Stimulated activated CD8-positive, alpha-beta memory T cell treated with anti-CD3 and anti-CD28 coated beads, Interleukin-15, amount 100 ng/mL, for 4 hours (primary cell): ENCODE data around the gene SLC5A9.
"Not testable (repeated sequence)": the region's sequence is repeated elsewhere in the genome, so short reads cannot be mapped to it uniquely, and the experiment has no call there.

Experiments used
- DNase-seq, 2 donors: peaks; one replicate each; pipeline ENCODE4 v3.0.0-alpha.2; 2020; ENCODE audit warnings: low read depth in 2 of 2

SLC5A9 gene

GRCh38 chr1:48242141-48242736 lies 19.7 kb downstream of the SLC5A9 start:
- DNase-seq = no peak

- no peak for DNase-seq
Observed at GRCh38 chr1:48245106-48245505, 22.6 kb downstream of the SLC5A9 start.

DNA sequence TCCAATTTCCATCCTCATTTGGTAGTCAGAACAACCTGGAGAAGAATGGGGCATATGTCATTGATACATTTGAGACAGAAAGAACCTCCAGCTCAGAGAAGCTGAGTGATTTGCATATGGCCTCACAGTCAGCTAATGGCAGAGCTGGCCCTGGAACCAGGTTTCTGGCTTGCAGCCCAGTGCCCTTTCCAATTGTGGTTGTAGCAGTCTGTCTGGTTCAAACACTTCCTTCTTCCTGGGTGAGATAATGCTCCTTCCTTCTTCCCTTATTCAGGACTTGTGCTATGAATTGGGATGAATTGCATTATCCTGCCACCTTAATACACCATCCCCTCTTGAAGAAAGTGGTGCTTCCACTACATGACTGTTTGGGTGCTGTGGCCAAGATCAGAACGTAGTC lies 24.2 kb downstream of the SLC5A9 start:
- DNase-seq = no peak

- DNase-seq = no peak
Observed at GRCh38 chr1:48248356-48248755, 25.8 kb downstream of the SLC5A9 start.

DNA sequence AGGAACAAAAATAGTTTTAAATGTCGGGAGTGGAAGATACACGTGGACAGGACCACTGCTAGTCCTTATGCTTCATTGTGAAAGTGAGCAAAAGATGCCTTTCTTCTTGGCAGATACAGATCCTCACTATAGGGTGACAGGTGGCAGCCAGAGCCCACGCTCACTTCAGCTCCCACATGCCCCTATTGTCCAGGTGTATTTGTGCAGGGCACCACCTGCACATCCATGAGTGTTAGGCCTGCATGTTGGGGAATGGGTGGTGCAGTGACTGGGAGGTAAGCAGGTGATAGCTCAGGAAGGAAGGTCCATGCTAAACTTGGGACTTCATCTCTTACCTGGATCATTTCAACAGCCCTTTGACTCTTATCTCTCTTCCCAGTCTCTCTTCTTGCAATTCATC lies 27.4 kb downstream of the SLC5A9 start:
- DNase-seq = no peak

DNA sequence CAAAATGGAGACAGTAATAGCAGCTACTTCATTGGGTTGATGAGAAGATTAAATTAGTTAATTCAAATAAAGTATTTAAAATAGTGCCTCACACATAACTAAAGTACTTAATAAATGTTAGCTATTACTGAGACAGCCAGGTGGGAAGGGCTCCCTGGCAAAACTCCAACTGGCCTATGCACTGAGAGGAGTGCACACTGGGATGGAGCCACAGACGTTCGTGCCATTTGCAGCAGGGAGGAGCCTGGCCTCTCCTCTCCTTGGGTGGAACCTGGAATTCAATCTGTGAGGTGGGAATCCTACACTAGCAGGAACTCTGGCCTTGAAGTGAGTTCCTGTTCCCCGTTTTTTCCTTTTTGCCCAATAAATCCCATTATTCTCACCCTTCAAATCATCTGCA lies 28.1 kb downstream of the SLC5A9 start:
- no peak for DNase-seq

DNA sequence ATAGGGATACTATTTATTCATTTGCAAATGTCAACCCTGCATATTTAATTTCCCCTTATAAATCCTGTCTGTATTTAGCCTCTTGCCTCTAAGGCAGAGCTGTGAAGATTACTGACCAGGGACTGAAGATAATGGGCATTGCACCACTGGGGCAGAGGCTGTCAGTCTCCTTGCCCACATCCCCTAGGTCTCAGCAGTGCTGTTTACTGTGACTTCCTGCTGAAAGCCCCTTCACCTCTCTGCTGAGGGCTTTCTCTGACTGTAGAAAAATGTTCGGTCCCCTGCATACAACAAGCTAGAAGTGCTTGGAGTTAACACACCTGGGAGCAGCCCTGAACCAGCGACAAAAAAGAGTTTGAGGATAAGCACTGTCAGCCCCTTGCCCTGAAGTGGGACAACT lies 28.8 kb downstream of the SLC5A9 start:
- DNase-seq = no peak

- no peak for DNase-seq
Observed at GRCh38 chr1:48251821-48252220, 29.3 kb downstream of the SLC5A9 start.

- no peak for DNase-seq
Observed at GRCh38 chr1:48254254-48254653, 31.7 kb downstream of the SLC5A9 start.

GRCh38 chr1:48258106-48258505 lies 35.6 kb downstream of the SLC5A9 start:
- DNase-seq = no peak

- no peak for DNase-seq
Observed at GRCh38 chr1:48261881-48262400, 39.4 kb downstream of the SLC5A9 start.

GRCh38 chr1:48263041-48263440 lies 40.5 kb downstream of the SLC5A9 start:
- no peak for DNase-seq

GRCh38 chr1:48266576-48266975 lies 44.1 kb downstream of the SLC5A9 start:
- DNase-seq = no peak

DNA sequence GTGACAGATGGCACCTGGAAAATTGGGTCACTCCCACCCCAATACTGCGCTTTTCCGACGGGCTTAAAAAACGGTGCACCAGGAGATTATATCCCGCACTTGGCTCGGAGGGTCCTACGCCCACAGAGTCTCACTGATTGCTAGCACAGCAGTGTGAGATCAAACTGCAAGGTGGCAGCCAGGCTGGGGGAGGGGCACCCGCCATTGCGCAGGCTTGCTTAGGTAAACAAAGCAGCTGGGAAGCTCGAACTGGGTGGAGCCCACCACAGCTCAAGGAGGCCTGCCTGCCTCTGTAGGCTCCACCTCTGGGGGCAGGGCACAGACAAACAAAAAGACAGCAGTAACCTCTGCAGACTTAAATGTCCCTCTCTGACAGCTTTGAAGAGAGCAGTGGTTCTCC lies 54.9 kb downstream of the SLC5A9 start:
- not testable (repeated sequence) for DNase-seq

DNA sequence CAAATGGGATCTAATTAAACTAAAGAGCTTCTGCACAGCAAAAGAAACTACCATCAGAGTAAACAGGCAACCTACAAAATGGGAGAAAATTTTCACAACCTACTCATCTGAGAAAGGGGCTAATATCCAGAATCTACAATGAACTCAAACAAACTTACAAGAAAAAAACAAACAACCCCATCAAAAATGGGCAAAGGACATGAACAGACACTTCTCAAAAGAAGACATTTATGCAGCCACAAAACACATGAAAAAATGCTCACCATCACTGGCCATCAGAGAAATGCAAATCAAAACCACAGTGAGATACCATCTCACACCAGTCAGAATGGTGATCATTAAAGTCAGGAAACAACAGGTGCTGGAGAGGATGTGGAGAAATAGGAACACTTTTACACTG lies 59.8 kb downstream of the SLC5A9 start:
- DNase-seq = not testable (repeated sequence)

DNA sequence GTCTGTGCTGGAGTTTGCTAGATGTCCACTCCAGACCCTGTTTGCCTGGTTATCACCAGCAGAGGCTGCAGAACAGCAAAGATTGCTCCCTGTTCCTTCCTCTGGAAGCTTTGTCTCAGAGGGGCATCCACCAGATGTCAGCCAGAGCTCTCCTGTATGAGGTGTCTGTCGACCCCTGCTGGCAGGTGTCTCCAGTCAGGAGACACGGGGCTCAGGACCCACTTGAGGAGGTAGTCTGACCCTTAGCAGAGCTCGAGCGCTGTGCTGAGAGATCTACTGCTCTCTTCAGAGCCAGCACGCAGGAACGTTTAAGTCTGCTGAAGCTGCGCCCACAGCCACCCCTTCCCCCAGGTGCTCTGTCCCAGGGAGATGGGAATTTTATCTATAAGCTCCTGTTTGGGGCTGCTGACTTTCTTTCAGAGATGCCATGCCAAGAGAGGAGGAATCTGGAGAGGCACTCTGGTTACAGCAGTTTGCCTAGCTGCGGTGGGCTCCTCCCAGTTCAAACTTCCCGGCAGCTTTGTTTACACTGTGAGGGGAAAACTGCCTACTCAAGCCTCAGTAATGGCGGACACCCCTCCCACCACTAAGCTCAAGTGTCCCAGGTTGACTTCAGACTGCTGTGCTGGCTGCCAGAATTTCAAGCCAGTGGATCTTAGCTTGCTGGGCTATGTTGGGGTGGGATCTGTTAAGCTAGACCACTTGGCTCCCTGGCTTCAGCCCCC lies 62.3 kb downstream of the SLC5A9 start:
- not testable (repeated sequence) for DNase-seq

GRCh38 chr1:48285525-48285924 lies 63.0 kb downstream of the SLC5A9 start:
- DNase-seq = no peak

DNA sequence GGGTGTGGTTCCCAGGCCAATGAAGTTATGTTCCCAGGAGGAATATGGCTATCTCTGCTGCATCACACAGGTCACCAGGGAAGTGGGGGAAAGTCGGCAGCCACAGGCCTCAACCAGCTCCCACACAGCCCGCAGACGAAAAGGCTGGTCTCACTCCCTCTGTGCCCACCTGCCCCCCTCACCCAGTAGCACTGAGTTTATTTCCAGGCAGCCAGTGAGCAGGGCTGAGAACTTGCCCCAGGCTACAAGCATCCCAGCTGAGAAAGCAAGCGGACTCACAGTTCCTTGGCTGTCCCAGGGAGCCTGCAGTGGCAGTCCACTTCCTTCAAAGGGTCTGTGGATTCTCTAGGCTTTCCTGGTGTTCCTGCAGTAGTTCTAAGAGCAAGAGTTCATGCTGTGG lies 68.9 kb downstream of the SLC5A9 start:
- DNase-seq = no peak

DNA sequence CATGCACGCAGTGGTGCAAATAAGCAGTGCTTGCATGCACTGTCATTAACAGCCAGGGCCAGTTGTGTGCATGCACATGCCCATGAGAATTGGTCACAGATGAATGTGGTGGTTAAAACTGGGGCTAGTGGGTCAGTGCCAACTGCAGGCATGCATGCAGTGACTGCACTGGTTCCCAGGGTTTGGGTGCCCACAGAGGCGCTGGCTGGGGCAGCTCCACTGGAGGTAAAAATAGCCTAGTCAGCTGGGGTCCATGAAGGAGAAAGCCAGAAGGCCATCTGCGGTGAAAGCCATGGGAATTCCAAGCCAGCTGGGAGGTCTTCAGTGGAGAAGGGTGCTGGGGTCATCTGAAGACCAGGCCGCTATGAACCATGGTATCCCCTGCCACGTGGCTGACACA lies 70.2 kb downstream of the SLC5A9 start:
- no peak for DNase-seq

GRCh38 chr1:48294094-48294493 lies 71.6 kb downstream of the SLC5A9 start:
- not testable (repeated sequence) for DNase-seq

GRCh38 chr1:48294656-48295055 lies 72.1 kb downstream of the SLC5A9 start:
- no peak for DNase-seq
